SU-DHL-6 (cell line): ENCODE results near the gene CDH3.

Experiments used
- EZH2phosphoT487 ChIP-seq: fragments of 200-600 bp; sonication (generic), shearing (Covaris generic); conservative IDR thresholded peaks from 2 replicates; pipeline ENCODE4 v1.6.1; 2018; ENCODE audit warnings: mild to moderate bottlenecking, antibody characterized with exemption, low read length, moderate library complexity, mixed read lengths
- TF ChIP-seq, protein P1 (sequence below): fragments of 200-600 bp; sonication (generic); IDR thresholded peaks from one replicate; pipeline ENCODE4 v1.5.1; 2017; ENCODE audit warnings: antibody characterized with exemption, mild to moderate bottlenecking, low read length, moderate library complexity; ENCODE audit not compliant: insufficient read depth, poor library complexity, severe bottlenecking

DNA sequence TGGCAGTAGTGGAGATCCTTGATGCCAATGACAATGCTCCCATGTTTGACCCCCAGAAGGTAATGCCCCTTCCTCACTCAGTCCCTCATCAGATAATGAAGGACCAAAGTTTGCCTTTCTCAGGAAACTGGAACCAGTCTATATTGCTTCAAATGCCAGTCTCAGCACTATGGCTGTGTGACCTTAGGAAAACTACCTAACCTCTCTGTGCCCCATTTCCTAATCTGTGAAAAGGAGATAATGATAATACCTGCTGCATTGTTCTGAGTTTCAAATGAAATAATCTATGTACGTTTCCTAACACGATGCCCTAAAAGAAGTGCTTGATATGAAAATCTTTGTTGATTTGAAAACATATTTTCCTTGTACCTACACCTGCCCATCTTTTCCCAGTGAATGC lies 35.9 kb downstream of the CDH3 start:
- TF ChIP-seq, protein P1, sequence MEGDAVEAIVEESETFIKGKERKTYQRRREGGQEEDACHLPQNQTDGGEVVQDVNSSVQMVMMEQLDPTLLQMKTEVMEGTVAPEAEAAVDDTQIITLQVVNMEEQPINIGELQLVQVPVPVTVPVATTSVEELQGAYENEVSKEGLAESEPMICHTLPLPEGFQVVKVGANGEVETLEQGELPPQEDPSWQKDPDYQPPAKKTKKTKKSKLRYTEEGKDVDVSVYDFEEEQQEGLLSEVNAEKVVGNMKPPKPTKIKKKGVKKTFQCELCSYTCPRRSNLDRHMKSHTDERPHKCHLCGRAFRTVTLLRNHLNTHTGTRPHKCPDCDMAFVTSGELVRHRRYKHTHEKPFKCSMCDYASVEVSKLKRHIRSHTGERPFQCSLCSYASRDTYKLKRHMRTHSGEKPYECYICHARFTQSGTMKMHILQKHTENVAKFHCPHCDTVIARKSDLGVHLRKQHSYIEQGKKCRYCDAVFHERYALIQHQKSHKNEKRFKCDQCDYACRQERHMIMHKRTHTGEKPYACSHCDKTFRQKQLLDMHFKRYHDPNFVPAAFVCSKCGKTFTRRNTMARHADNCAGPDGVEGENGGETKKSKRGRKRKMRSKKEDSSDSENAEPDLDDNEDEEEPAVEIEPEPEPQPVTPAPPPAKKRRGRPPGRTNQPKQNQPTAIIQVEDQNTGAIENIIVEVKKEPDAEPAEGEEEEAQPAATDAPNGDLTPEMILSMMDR, result no peak
- TF ChIP-seq EZH2phosphoT487, result no peak
